HG03469 (cell line): Measurements from ENCODE around the gene PELO.

Experiments used
- ATAC-seq: cut with Tn5 transposase; IDR thresholded peaks from one replicate; pipeline ENCODE4 v1.9.1; 2021; ENCODE audit warnings: mild to moderate bottlenecking, moderate library complexity, moderate number of reproducible peaks; ENCODE audit not compliant: unreplicated experiment

The PELO gene

GRCh38 chr5:52770287-52770939 lies 17.3 kb upstream of the PELO start:
- ATAC-seq: no peak

DNA sequence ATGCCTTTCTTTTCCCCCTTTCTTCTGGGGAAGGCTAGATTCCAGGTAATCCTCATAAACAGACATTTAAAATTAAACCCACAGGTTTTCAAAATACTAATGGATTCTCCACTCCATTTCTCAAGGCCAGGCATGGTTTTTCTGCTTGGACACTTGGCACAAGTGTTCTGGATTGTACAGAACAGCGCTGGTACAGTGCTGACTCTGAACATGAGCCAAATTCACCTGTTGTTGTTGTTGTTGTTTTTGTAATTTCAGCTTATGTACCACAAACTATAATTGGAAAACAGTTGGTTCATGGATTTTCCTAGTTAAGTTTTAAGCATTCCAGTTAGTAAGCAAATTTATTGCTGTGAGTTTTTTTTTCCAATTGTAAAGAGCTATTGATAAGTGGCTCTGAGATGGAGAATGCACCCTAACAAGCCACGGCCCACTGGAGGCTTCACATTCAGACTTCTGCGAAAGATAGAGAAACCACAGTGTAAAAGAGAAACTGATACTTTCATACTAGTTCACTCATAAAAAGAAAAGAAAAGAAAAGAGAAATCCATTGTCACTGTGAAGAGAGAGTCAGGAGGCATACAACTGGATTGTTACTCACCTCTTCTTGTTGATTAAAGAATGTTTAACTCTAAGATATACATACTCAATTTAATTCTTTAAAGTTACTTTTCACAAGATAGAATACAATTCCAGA lies 16.2 kb upstream of the PELO start:
- peak; percentile 92 for ATAC-seq

DNA sequence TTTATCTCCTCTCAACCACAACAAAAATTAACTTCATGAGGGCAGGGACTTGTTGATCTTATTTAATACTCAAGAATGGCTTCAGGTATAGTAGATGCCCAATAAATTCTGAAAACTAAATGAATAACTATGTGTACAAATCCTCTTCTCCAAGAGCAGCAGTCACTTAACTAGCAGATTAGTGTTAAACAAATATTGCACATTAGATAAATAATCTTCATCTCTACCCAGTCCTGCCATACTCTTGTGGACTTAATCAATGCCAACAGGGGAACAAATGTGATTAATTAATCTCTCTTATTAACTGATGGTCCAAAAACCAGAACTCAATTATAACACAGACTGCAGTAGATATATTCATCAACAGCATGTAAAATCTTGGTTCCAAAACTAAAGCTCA lies 15.0 kb upstream of the PELO start:
- no peak for ATAC-seq

DNA sequence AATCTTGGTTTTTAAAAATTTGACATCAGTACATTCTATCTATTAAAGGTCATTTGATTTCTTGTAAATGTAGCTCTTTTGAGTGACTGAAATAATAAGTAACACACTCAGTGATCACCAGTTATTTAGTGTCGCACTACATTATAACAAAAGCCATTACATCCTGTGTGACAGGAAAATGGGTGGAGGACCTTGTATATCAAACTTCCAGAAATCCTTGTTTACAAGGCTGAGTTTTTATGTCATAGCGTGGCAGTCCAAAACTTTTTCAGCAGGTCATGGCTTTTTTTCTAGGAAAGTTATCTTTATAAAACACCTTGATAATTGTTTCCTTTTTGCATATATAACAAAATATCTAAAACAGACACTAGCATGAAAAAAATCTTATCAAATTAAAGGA lies 14.4 kb upstream of the PELO start:
- no peak for ATAC-seq

- ATAC-seq: no peak
Observed at GRCh38 chr5:52774005-52774410, 13.7 kb upstream of the PELO start.

DNA sequence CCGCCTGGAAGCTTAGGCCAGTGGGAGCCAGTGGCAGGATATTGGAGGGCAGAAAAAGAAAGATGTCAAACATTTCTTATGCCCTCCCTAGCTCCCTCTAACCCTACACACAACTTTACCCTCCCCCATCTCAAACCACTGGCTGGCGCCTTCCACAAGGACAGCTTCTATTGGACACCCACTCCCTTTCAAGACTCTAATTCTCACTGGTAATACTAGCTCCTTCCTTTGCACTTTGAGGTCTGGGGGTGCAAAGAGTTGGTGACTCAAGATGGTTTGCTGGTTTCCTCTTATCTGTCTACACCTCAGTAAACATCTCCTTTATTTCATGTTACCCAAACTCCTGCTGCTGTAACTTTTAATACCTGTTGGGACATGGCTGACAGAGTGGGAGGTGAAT lies 11.6 kb upstream of the PELO start:
- no peak for ATAC-seq

- ATAC-seq: no peak
Observed at GRCh38 chr5:52777186-52777585, 10.5 kb upstream of the PELO start.

- no peak for ATAC-seq
Observed at GRCh38 chr5:52778781-52779180, 8.9 kb upstream of the PELO start.

DNA sequence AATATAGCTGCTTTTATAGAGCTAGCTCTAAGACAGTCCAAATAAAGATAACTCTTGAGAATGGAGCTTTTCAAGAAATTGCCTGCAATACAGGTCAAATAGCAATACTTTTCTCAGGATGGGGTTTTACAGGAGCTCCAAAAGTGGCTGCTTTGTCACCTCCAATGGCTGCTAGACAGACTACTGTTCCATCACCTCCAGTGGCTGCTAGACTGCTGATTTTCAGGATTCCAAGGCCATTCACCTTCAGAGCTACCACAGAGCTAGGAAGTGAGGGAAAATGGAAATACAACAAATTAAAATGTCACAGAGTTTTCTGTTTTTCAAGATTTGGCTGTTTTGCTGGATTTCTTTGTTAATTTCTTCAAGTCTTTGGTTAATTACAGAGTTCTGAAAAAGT lies 8.5 kb upstream of the PELO start:
- no peak for ATAC-seq

DNA sequence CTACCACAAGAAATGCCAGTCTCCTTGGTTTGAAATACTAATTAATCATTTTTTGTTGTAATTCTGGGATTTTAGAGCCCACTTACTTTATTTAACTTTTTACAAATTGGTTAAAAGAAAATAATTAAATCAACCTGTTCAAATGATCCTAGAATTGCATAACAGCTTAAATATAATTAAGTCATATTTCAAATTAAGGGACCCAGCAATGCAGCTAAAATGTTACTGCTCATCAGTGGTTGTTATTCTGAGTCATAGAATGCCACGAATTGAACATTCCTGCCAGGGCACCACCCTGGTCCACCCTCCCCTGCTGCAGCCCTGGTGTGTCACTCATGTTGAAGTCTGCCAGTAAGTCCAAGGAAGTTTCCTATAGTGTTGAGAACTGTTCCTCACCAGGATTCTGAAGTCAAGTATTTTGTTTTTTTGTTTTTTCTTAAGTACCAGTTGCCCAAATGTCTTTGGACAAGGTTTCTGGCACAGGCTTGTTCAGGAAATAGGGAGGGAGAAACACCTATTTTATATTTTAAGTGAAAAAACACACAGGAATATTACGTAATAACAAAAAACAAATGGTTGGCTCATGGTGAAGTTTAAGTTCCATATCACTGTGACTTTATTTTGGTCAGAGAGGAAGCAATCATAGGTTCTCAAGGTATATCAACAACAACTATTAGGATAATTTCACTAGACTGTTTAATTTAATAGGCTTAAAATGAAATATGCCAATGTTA lies 4.3 kb upstream of the PELO start:
- ATAC-seq: no peak

DNA sequence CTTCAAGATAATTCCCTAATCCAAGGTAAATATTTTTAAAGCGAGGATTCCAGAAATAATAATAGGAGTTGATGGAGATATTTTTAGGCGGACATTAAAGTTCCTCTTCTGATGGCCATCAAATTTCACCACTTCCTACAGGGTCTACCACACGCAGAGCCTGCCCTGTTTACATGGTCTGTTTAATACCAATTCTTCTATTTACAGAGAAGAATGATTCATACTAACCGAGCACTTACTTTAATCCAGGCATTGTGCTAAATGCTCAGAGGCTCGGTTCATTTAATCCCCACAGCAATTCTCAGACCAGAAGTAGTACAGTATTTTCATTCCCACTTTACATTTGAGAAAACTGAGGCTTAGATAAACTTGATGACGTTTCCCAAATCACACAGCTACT lies 3.0 kb upstream of the PELO start:
- ATAC-seq: no peak

- ATAC-seq: no peak
Observed at GRCh38 chr5:52786391-52786790, 1.3 kb upstream of the PELO start.

- ATAC-seq: no peak
Observed at GRCh38 chr5:52786949-52787599, 642 bp upstream of the PELO start.

- no peak for ATAC-seq
Observed at GRCh38 chr5:52788505-52788821, 747 bp downstream of the PELO start.

- no peak for ATAC-seq
Observed at GRCh38 chr5:52789378-52789777, 1.7 kb downstream of the PELO start.

- ATAC-seq: no peak
Observed at GRCh38 chr5:52789851-52790250, 2.1 kb downstream of the PELO start.

- ATAC-seq: no peak
Observed at GRCh38 chr5:52791366-52791765, 3.6 kb downstream of the PELO start.

GRCh38 chr5:52794519-52794918 lies 6.8 kb downstream of the PELO start:
- no peak for ATAC-seq

- no peak for ATAC-seq
Observed at GRCh38 chr5:52796031-52796430, 8.3 kb downstream of the PELO start.

GRCh38 chr5:52796516-52797103 lies 8.9 kb downstream of the PELO start:
- ATAC-seq: no peak

DNA sequence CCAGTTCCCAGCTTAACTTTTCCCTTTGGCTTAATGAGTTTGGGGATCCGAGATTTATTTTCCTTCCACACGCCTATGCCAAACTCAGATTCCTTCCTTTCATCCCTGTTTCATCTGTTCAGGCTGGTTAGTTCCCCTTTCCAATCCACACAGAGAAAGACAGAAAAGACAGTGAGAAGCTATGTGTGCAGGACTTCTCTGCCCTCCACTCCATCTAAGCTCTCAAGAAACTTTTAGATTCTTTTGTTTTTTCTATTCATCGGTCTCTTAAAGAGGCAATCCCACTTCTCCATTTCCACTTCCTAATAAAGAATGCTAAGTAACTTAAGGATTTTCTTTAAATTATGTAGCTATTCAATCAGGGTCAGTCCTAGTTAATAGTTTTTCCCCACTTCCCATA lies 11.2 kb downstream of the PELO start:
- no peak for ATAC-seq
